HepG2 (cell line): ENCODE measurements around the gene PTPRD. TPM values are rescaled to one million over a fixed set of nuclear protein-coding genes. Genes with fewer than 3 reads are reported as not detected.

ENCODE experiments used
- ATAC-seq: fragments of 200-7000 bp; cut with Tn5 transposase; 3 replicates; pipeline ENCODE4 v1.9.1; 2020; ENCODE audit warnings: mild to moderate bottlenecking, moderate library complexity
- BruUV-seq: library from RNA; stranded (reverse); fragments of 400-500 nt; replicated peaks from 2 replicates; lab custom pipeline; 2021; lab: Mats Ljungman, UMichigan
- CTCF ChIA-PET: fragments of 300-600 bp; formaldehyde crosslinking; extraction: SDS; loops from one replicate; lab custom pipeline; 2021; ENCODE audit warnings: low total read pairs, inconsistent platforms, low intra/inter-chr PET ratio; lab: Yijun Ruan, JAX
- POLR2A ChIA-PET: fragments of 350-600 bp; sonication (Branson Sonifier 250); formaldehyde crosslinking; loops from one replicate; lab custom pipeline; 2020; ENCODE audit warnings: antibody characterized with exemption, inconsistent platforms; lab: Yijun Ruan, JAX
- DNase-seq: peaks from one replicate; pipeline ENCODE4 v3.0.0-alpha.2; 2015; ENCODE audit warnings: low spot score
- FAIRE-seq: peaks from 3 replicates; lab custom pipeline; 2011; peaks lifted over from hg19 to GRCh38; lab: Jason Lieb, UNC
- H2AFZ ChIP-seq: one replicate; pipeline ENCODE4 v1.6.1; 2011; ENCODE audit warnings: low read length, inconsistent platforms
- H3K27ac ChIP-seq: fragments of 300-600 bp; 3 replicates; pipeline ENCODE4 v1.8.0; 2011; ENCODE audit warnings: mixed run types, mild to moderate bottlenecking, mixed read lengths, low read length, inconsistent platforms; ENCODE audit not compliant: insufficient read depth; ENCODE audit errors: extremely low read length
- H3K27me3 ChIP-seq, 2 experiments: fragments of 200-600 bp in 1 of 2; 2 replicates in 1 of 2; 3 replicates in 1 of 2; pipeline versions ENCODE4 v1.6.0 to v1.8.0; 2011; ENCODE audit warnings: low read length in 2 of 2, mild to moderate bottlenecking in 2 of 2, moderate library complexity in 2 of 2, inconsistent platforms in 1 of 2; ENCODE audit not compliant: insufficient read depth in 2 of 2, control insufficient read depth in 1 of 2
- H3K36me3 ChIP-seq, 2 experiments: fragments of 200-600 bp in 1 of 2; replicated peaks in 1 of 2; 2 replicates in 1 of 2; 3 replicates in 1 of 2; pipeline versions ENCODE4 v1.5.1 to v1.8.0; 2011; ENCODE audit warnings: low read length in 2 of 2, inconsistent platforms in 1 of 2; ENCODE audit not compliant: insufficient read depth in 2 of 2, control insufficient read depth in 1 of 2
- H3K4me1 ChIP-seq: 2 replicates; pipeline ENCODE4 v1.5.1; 2012; ENCODE audit warnings: low read length, inconsistent platforms; ENCODE audit not compliant: insufficient read depth
- H3K4me2 ChIP-seq: 2 replicates; pipeline ENCODE4 v1.6.0; 2011; ENCODE audit warnings: low read depth, low read length, inconsistent platforms
- H3K4me3 ChIP-seq, 3 experiments: fragments of 200-600 bp in 1 of 3; sonication (generic), shearing (Covaris generic) in 1 of 3; replicated peaks in 1 of 3; 2 replicates each; pipeline ENCODE4 v1.5.1; 2011 to 2016; ENCODE audit warnings: low read length in 3 of 3, inconsistent platforms in 2 of 3, low read depth in 2 of 3, mild to moderate bottlenecking in 2 of 3, control low read depth in 1 of 3, mixed read lengths in 1 of 3; ENCODE audit not compliant: insufficient read depth in 1 of 3
- H3K79me2 ChIP-seq: one replicate; pipeline ENCODE4 v1.6.1; 2011; ENCODE audit warnings: low read length, inconsistent platforms; ENCODE audit not compliant: insufficient read depth
- H3K9ac ChIP-seq: 2 replicates; pipeline ENCODE4 v1.6.0; 2011; ENCODE audit warnings: mild to moderate bottlenecking, low read depth, low read length, inconsistent platforms; ENCODE audit not compliant: insufficient read depth
- H3K9me3 ChIP-seq: 2 replicates; pipeline ENCODE4 v1.5.1; 2012; ENCODE audit warnings: mild to moderate bottlenecking, low read length
- H4K20me1 ChIP-seq: 2 replicates; pipeline ENCODE4 v1.6.0; 2011; ENCODE audit warnings: inconsistent platforms, mild to moderate bottlenecking, low read length, moderate library complexity; ENCODE audit not compliant: insufficient read depth
- HNRNPLL ChIP-seq: fragments of 200-400 bp; formaldehyde crosslinking; IDR thresholded peaks from 2 replicates; pipeline ENCODE4 v1.6.1; 2017; ENCODE audit warnings: mild to moderate bottlenecking, low read depth, low read length; ENCODE audit not compliant: poor library complexity, severe bottlenecking
- MAF1 ChIP-seq: sonication (generic); formaldehyde crosslinking; IDR thresholded peaks from 2 replicates; pipeline ENCODE4 v1.5.0; 2020; ENCODE audit warnings: missing genetic modification reagents, borderline replicate concordance
- POGZ ChIP-seq: sonication (generic); formaldehyde crosslinking; IDR thresholded peaks from 2 replicates; pipeline ENCODE4 v1.4.0; 2020; ENCODE audit warnings: mild to moderate bottlenecking, missing genetic modification reagents
- RORA ChIP-seq: sonication (generic); formaldehyde crosslinking; IDR thresholded peaks from 2 replicates; pipeline ENCODE4 v1.5.0; 2020; ENCODE audit warnings: mild to moderate bottlenecking, missing genetic modification reagents, moderate library complexity
- TBX2 ChIP-seq: sonication (generic); formaldehyde crosslinking; IDR thresholded peaks from 2 replicates; pipeline ENCODE4 v1.5.0; 2020; ENCODE audit warnings: missing genetic modification reagents, mild to moderate bottlenecking, borderline replicate concordance
- ZNF577 ChIP-seq: sonication (generic); formaldehyde crosslinking; IDR thresholded peaks from 2 replicates; pipeline ENCODE4 v1.4.0; 2020; ENCODE audit warnings: mild to moderate bottlenecking, low read depth, missing genetic modification reagents, borderline replicate concordance
- ZNF749 ChIP-seq: sonication (generic); formaldehyde crosslinking; IDR thresholded peaks from 2 replicates; pipeline ENCODE4 v1.8.0; 2022; ENCODE audit warnings: mild to moderate bottlenecking, missing genetic modification reagents, moderate library complexity, borderline replicate concordance
- WGBS: methylation state at CpG from one replicate; pipeline ENCODE4 v1.1.6; 2017; ENCODE audit warnings: low lambda C conversion rate; 5-methylcytosine and 5-hydroxymethylcytosine counted together
- in situ Hi-C: cut with HindIII; loops from 2 replicates; pipeline ENCODE4 v1.10.0; 2017; ENCODE audit warnings: low pct_unique_long_range_greater_than_20kb; ENCODE audit not compliant: extremely low pct_ligation_motif_present
- intact Hi-C: fragments of 100-400 bp; cut with micrococcal nuclease; formaldehyde crosslinking; loops from one replicate; pipeline ENCODE4 v1.10.0; 2022; ENCODE audit not compliant: unreplicated experiment
- polyA plus RNA-seq, 8 experiments: library from polyadenylated mRNA; depleted of rRNA in 3 of 8; stranded (reverse) in 7 of 8; unstranded in 1 of 8; fragments of >200 nt; fragmentation: Illumina TruSeq in 4 of 8; extraction: Trizol in 4 of 8; gene quantifications; 2 replicates each; pipeline versions ENCODE4 v1.2.1 to v1.2.3, GENCODE V29; 2011 to 2016; ENCODE audit warnings: low read depth in 4 of 8, missing spikeins in 1 of 8, mixed read lengths in 1 of 8; ENCODE audit not compliant: insufficient read depth in 1 of 8
- total RNA-seq, 5 experiments: library from RNA; depleted of rRNA; stranded (reverse); fragments of >200 nt; fragmentation: Illumina TruSeq; extraction: Trizol; gene quantifications; 2 replicates each; pipeline ENCODE4 v1.2.3, GENCODE V29; 2016; ENCODE audit warnings: low read depth in 1 of 5
- TF ChIP-seq, protein P1 (sequence below): sonication (generic); formaldehyde crosslinking; IDR thresholded peaks from 2 replicates; pipeline ENCODE4 v1.9.0; 2021; ENCODE audit warnings: missing genetic modification reagents, borderline replicate concordance
- TF ChIP-seq, protein P2 (sequence below): sonication (generic); formaldehyde crosslinking; IDR thresholded peaks from 2 replicates; pipeline ENCODE4 v1.4.0; 2020; ENCODE audit warnings: missing genetic modification reagents, mild to moderate bottlenecking, borderline replicate concordance

PTPRD gene
- total and polyA plus RNA-seq, 2 of the 13 experiments (the other 11 are each of a cell fraction or from before 2014, with no cell fraction given) = 0.05 TPM; not detected in 1

DNA sequence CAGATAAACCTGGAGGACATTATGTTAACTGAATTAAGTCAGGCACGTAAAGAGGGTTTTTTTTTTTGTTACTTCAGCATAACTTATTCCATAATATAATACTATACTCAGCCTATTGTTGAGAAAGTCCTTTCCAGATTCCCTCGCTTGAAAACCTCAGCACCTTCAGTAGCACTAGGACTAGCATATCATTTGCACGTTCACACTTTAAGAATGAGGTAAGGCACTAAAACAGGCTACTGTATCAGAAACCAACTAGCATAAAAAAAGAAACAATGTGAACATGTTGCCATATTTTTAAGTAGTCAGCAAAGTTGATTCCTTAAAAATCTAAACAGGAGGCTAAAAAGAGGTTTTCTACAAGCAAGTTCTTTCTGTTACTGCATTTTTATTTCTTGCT is 504.0 kb downstream of the PTPRD start:
- no peak overlapping the region for H3K4me2 ChIP-seq
- in situ Hi-C loops (no loop called here), intact Hi-C loops (no loop called here)
- H3K36me3 ChIP-seq = no peaks in the 10 kb centered on the region
- no peaks in the 10 kb centered on the region for H3K79me2 ChIP-seq
- no peak for DNase-seq
- no peaks in the 10 kb centered on the region for H3K27me3 ChIP-seq
- no peak overlapping the region for H3K9ac ChIP-seq
- no peak overlapping the region for H3K27ac ChIP-seq
- WGBS = 10% methylated on average over 3 of the region's 3 CpGs
- no peak overlapping the region for H2AFZ ChIP-seq
- no peaks in the 10 kb centered on the region for H3K4me1 ChIP-seq
- no peak for FAIRE-seq
- no peak overlapping the region for H3K4me3 ChIP-seq
- POLR2A ChIA-PET = no interaction called here
- TF ChIP-seq TBX2 (CRISPR knock-in tag) (no peak), ZNF577 (no peak), RORA (no peak), ZNF749 (CRISPR knock-in tag) (no peak), MAF1 (CRISPR knock-in tag) (no peak), HNRNPLL (no peak), POGZ (CRISPR knock-in tag) (no peak)
- TF ChIP-seq, protein P1, sequence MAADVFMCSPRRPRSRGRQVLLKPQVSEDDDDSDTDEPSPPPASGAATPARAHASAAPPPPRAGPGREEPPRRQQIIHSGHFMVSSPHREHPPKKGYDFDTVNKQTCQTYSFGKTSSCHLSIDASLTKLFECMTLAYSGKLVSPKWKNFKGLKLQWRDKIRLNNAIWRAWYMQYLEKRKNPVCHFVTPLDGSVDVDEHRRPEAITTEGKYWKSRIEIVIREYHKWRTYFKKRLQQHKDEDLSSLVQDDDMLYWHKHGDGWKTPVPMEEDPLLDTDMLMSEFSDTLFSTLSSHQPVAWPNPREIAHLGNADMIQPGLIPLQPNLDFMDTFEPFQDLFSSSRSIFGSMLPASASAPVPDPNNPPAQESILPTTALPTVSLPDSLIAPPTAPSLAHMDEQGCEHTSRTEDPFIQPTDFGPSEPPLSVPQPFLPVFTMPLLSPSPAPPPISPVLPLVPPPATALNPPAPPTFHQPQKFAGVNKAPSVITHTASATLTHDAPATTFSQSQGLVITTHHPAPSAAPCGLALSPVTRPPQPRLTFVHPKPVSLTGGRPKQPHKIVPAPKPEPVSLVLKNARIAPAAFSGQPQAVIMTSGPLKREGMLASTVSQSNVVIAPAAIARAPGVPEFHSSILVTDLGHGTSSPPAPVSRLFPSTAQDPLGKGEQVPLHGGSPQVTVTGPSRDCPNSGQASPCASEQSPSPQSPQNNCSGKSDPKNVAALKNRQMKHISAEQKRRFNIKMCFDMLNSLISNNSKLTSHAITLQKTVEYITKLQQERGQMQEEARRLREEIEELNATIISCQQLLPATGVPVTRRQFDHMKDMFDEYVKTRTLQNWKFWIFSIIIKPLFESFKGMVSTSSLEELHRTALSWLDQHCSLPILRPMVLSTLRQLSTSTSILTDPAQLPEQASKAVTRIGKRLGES (CRISPR knock-in tag) = no peak
- TF ChIP-seq, protein P2, sequence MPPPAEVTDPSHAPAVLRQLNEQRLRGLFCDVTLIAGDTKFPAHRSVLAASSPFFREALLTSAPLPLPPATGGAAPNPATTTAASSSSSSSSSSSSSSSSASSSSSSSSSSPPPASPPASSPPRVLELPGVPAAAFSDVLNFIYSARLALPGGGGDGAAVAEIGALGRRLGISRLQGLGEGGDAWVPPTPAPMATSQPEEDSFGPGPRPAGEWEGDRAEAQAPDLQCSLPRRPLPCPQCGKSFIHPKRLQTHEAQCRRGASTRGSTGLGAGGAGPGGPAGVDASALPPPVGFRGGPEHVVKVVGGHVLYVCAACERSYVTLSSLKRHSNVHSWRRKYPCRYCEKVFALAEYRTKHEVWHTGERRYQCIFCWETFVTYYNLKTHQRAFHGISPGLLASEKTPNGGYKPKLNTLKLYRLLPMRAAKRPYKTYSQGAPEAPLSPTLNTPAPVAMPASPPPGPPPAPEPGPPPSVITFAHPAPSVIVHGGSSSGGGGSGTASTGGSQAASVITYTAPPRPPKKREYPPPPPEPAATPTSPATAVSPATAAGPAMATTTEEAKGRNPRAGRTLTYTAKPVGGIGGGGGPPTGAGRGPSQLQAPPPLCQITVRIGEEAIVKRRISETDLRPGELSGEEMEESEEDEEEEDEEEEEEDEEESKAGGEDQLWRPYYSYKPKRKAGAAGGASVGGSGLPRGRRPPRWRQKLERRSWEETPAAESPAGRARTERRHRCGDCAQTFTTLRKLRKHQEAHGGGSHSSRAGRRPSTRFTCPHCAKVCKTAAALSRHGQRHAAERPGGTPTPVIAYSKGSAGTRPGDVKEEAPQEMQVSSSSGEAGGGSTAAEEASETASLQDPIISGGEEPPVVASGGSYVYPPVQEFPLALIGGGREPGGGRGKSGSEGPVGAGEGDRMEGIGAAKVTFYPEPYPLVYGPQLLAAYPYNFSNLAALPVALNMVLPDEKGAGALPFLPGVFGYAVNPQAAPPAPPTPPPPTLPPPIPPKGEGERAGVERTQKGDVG (CRISPR knock-in tag) = no peak
- TF ChIP-seq, all 625 proteins: peak for 0
- Histone ChIP-seq H4K20me1 (no peaks in the 10 kb centered on the region), H3K9me3 (no peaks in the 10 kb centered on the region)
- no peak for ATAC-seq
- CTCF ChIA-PET = no interaction called here
- BruUV-seq = no TSS peak
